ENCODE measurements around the gene XNDC1N. TPM values are rescaled to one million over a fixed set of nuclear protein-coding genes. Genes with fewer than 3 reads are reported as not detected.

Gene XNDC1N
- polyA plus RNA-seq, 1 experiment, result 4.5 TPM

Other genes with a start within 250 kb of the XNDC1N start
- gene DEFB108B, start 95.4 kb downstream of the XNDC1N start, polyA plus RNA-seq (2011; rRNA removed), result not detected in 2 replicates
- not detected in 2 replicates for gene DEFB131B, start 50.1 kb downstream of the XNDC1N start, polyA plus RNA-seq (2011; rRNA removed)
- gene RNF121, start 452 bp upstream of the XNDC1N start, polyA plus RNA-seq (2011; rRNA removed), result 77.3 and 80.5 TPM in 2 replicates
- gene IL18BP, start 70.3 kb upstream of the XNDC1N start, polyA plus RNA-seq (2011; rRNA removed), result 2.5 and 3.2 TPM in 2 replicates
- gene NUMA1, start 151.9 kb upstream of the XNDC1N start, polyA plus RNA-seq (2011; rRNA removed), result 87.1 and 120 TPM in 2 replicates
- gene LRRC51, start 152.3 kb upstream of the XNDC1N start, polyA plus RNA-seq (2011; rRNA removed), result 9.8 TPM in 2 replicates
- gene LAMTOR1, start 174.7 kb upstream of the XNDC1N start, polyA plus RNA-seq (2011; rRNA removed), result 105 and 145 TPM in 2 replicates
- not detected in 2 replicates for gene TOMT, start 177.3 kb upstream of the XNDC1N start, polyA plus RNA-seq (2011; rRNA removed)
- gene ANAPC15, start 184.1 kb upstream of the XNDC1N start, polyA plus RNA-seq (2011; rRNA removed), result 51.5 and 54.3 TPM in 2 replicates
- gene FOLR3, start 207.1 kb upstream of the XNDC1N start, polyA plus RNA-seq (2011; rRNA removed), result 0.85 and 0.89 TPM in 2 replicates